Ascending aorta (tissue), 2 donors: ENCODE measurements around the gene LGI1. TPM values are rescaled to one million over a fixed set of nuclear protein-coding genes. Genes with fewer than 3 reads are reported as not detected.

Source experiments
- DNase-seq, 2 donors: peaks; one replicate each; pipeline ENCODE4 v3.0.0-alpha.2; 2019; ENCODE audit warnings: low spot score in 2 of 2
- H3K27ac ChIP-seq, 2 donors: fragments of 200-600 bp; sonication (generic); one replicate each; pipeline ENCODE4 v1.5.1; 2016 to 2017; ENCODE audit warnings: mild to moderate bottlenecking in 1 of 2
- H3K27me3 ChIP-seq: fragments of 200-600 bp; sonication (generic); one replicate; pipeline ENCODE4 v1.5.1; 2017
- H3K36me3 ChIP-seq, 2 donors: fragments of 200-600 bp; sonication (generic); one replicate each; pipeline ENCODE4 v1.5.1; 2016
- H3K4me1 ChIP-seq, 2 donors: fragments of 200-600 bp; sonication (generic); one replicate each; pipeline ENCODE4 v1.5.1; 2016 to 2017; ENCODE audit warnings: mild to moderate bottlenecking in 1 of 2
- H3K4me3 ChIP-seq, 2 donors: fragments of 200-600 bp; sonication (generic); one replicate each; pipeline ENCODE4 v1.5.1; 2016 to 2017; ENCODE audit warnings: mild to moderate bottlenecking in 1 of 2
- H3K9me3 ChIP-seq, 2 donors: fragments of 200-600 bp; sonication (generic); one replicate each; pipeline ENCODE4 v1.5.1; 2016
- CTCF ChIP-seq, 3 experiments: fragments of 200-600 bp in 2 of 3; fragments of 450-650 bp in 1 of 3; sonication (generic) in 2 of 3; IDR thresholded peaks; one replicate each; pipeline ENCODE4 v1.5.1; 2016 to 2019; ENCODE audit warnings: antibody characterized with exemption in 3 of 3, mild to moderate bottlenecking in 1 of 3, moderate library complexity in 1 of 3
- intact Hi-C: fragments of 100-400 bp; cut with DNase I; formaldehyde crosslinking; loops from one replicate; pipeline ENCODE4 v1.15.1; 2023
- total RNA-seq: library from RNA; depleted of rRNA; stranded (reverse); fragments of >200 nt; gene quantifications from one replicate; pipeline ENCODE4 v1.1.0, GENCODE V29; 2016

Gene LGI1
- total RNA-seq, 1 donor from 2014 or later: not detected

- no peaks in the 10 kb centered on the region for H3K27me3 ChIP-seq
- peak overlapping the region; percentile 23 to 65 for H3K4me3 ChIP-seq
- H3K27ac ChIP-seq: peak overlapping the region in 1 of 2 donors; percentile 44
- no peaks in the 10 kb centered on the region for H3K9me3 ChIP-seq
- DNase-seq: no peak
- no peak for TF ChIP-seq CTCF (IDR thresholded peaks at IDR 0.05)
- peaks cover 0 to 3% of the 10 kb centered on the region in 2 donors for H3K4me1 ChIP-seq
- intact Hi-C loops: loop anchor here (2.0 kb wide), 1 partner anchor 58 kb away; no protein-coding TSS in a partner anchor
- H3K36me3 ChIP-seq: no peaks in the 10 kb centered on the region
Observed at GRCh38 chr10:93758891-93759410, 1.2 kb downstream of the LGI1 start.

GRCh38 chr10:93760490-93760889 lies 2.8 kb downstream of the LGI1 start:
- DNase-seq: no peak
- Histone ChIP-seq H3K4me3 (peak overlapping the region; percentile 3 to 39), H3K36me3 (no peaks in the 10 kb centered on the region), H3K27ac (peak overlapping the region; percentile 20 to 62), H3K4me1 (peaks cover 0 to 3% of the 10 kb centered on the region in 2 donors), H3K27me3 (no peaks in the 10 kb centered on the region), H3K9me3 (no peaks in the 10 kb centered on the region)
- intact Hi-C loops: no loop called here
- no peak for TF ChIP-seq CTCF (IDR thresholded peaks at IDR 0.05)

GRCh38 chr10:93762979-93763391 lies 5.2 kb downstream of the LGI1 start:
- Histone ChIP-seq H3K4me1 (peaks cover 0 to 3% of the 10 kb centered on the region in 2 donors), H3K9me3 (no peaks in the 10 kb centered on the region), H3K27me3 (no peaks in the 10 kb centered on the region), H3K36me3 (no peaks in the 10 kb centered on the region), H3K27ac (no peak overlapping the region), H3K4me3 (no peak overlapping the region)
- intact Hi-C loops: no loop called here
- DNase-seq: no peak
- TF ChIP-seq CTCF (IDR thresholded peaks at IDR 0.05): no peak

- no peak overlapping the region for H3K27ac ChIP-seq
- intact Hi-C loops: no loop called here
- no peak overlapping the region for H3K4me3 ChIP-seq
- no peaks in the 10 kb centered on the region for H3K4me1 ChIP-seq
- no peaks in the 10 kb centered on the region for H3K9me3 ChIP-seq
- no peak for TF ChIP-seq CTCF (IDR thresholded peaks at IDR 0.05)
- no peaks in the 10 kb centered on the region for H3K36me3 ChIP-seq
- no peaks in the 10 kb centered on the region for H3K27me3 ChIP-seq
- DNase-seq: no peak
Observed at GRCh38 chr10:93766918-93767317, 9.2 kb downstream of the LGI1 start.

GRCh38 chr10:93767724-93768399 lies 10.1 kb downstream of the LGI1 start:
- no peak overlapping the region for H3K27ac ChIP-seq
- no peak for DNase-seq
- H3K9me3 ChIP-seq: no peaks in the 10 kb centered on the region
- H3K4me1 ChIP-seq: no peaks in the 10 kb centered on the region
- H3K4me3 ChIP-seq: no peak overlapping the region
- H3K27me3 ChIP-seq: no peaks in the 10 kb centered on the region
- TF ChIP-seq CTCF (IDR thresholded peaks at IDR 0.05): no peak
- intact Hi-C loops: no loop called here
- no peaks in the 10 kb centered on the region for H3K36me3 ChIP-seq
